Bronchial epithelial cell (primary cell): Measurements from ENCODE around the gene TSPO. TPM values are rescaled to one million over a fixed set of nuclear protein-coding genes. Genes with fewer than 3 reads are reported as not detected.

Experiments used
- DNase-seq: peaks from one replicate; pipeline ENCODE4 v3.0.0-alpha.2; 2010; ENCODE audit warnings: low read depth
- FAIRE-seq: peaks from 2 replicates; lab custom pipeline; 2011; peaks lifted over from hg19 to GRCh38; lab: Jason Lieb, UNC
- H3K27me3 ChIP-seq: 2 replicates; pipeline ENCODE4 v1.5.1; 2011; ENCODE audit warnings: low read length; ENCODE audit not compliant: control insufficient read depth, insufficient read depth
- H3K36me3 ChIP-seq: 2 replicates; pipeline ENCODE4 v1.5.1; 2011; ENCODE audit warnings: low read length; ENCODE audit not compliant: control insufficient read depth, insufficient read depth
- H3K4me3 ChIP-seq: 2 replicates; pipeline ENCODE4 v1.5.1; 2011; ENCODE audit warnings: mild to moderate bottlenecking, low read depth, low read length, control low read depth
- total RNA-seq: library from RNA; depleted of rRNA; stranded (reverse); fragments of >200 nt; gene quantifications from 2 replicates; pipeline ENCODE4 v1.2.1, GENCODE V29; 2014
- TF ChIP-seq, protein P1 (sequence below): IDR thresholded peaks from 2 replicates; pipeline ENCODE4 v1.5.1; 2011; ENCODE audit warnings: mild to moderate bottlenecking, moderate library complexity, low read length, control low read depth, inconsistent platforms; ENCODE audit not compliant: insufficient read depth, severe bottlenecking

The TSPO gene
- total RNA-seq, 1 donor from 2014 or later, result 419 TPM

GRCh38 chr22:43180670-43181069, 29.3 kb downstream of the TSPO start:
- Histone ChIP-seq H3K27me3 (no peaks in the 10 kb centered on the region), H3K4me3 (no peak overlapping the region), H3K36me3 (peaks cover 41% of the 10 kb centered on the region)
- FAIRE-seq (no peak), DNase-seq (no peak)
- TF ChIP-seq, protein P1, sequence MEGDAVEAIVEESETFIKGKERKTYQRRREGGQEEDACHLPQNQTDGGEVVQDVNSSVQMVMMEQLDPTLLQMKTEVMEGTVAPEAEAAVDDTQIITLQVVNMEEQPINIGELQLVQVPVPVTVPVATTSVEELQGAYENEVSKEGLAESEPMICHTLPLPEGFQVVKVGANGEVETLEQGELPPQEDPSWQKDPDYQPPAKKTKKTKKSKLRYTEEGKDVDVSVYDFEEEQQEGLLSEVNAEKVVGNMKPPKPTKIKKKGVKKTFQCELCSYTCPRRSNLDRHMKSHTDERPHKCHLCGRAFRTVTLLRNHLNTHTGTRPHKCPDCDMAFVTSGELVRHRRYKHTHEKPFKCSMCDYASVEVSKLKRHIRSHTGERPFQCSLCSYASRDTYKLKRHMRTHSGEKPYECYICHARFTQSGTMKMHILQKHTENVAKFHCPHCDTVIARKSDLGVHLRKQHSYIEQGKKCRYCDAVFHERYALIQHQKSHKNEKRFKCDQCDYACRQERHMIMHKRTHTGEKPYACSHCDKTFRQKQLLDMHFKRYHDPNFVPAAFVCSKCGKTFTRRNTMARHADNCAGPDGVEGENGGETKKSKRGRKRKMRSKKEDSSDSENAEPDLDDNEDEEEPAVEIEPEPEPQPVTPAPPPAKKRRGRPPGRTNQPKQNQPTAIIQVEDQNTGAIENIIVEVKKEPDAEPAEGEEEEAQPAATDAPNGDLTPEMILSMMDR, result no peak

GRCh38 chr22:43181321-43182076, 30.1 kb downstream of the TSPO start:
- Histone ChIP-seq H3K27me3 (no peaks in the 10 kb centered on the region), H3K4me3 (no peak overlapping the region), H3K36me3 (peaks cover 38% of the 10 kb centered on the region)
- DNase-seq, result no peak
- FAIRE-seq, result no peak
- TF ChIP-seq, protein P1, result no peak

DNA sequence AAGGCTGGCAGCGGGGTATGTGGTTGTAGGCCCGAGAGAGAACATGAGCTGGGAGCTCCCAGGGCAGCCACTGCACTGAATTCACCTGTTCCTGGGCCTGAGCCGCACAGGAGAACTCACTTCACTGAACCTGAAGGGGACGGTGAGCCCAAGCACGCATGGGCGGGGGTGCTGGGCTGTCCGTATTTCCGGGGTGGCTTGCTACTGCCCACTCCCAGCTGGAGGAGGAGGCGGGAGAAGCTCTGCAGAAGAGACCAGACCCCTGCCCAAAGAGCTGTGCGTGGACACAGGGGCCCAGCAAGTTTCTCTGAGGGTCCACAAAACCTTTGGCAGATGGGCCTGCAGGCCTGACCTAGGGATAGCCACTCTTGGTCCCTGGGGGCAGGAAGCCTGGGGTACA, 30.8 kb downstream of the TSPO start:
- Histone ChIP-seq H3K36me3 (peaks cover 36% of the 10 kb centered on the region), H3K27me3 (no peaks in the 10 kb centered on the region), H3K4me3 (no peak overlapping the region)
- DNase-seq (no peak), FAIRE-seq (no peak)
- TF ChIP-seq, protein P1, result no peak

GRCh38 chr22:43182726-43183125, 31.4 kb downstream of the TSPO start:
- TF ChIP-seq, protein P1, result no peak
- Histone ChIP-seq H3K36me3 (peaks cover 36% of the 10 kb centered on the region), H3K27me3 (no peaks in the 10 kb centered on the region), H3K4me3 (no peak overlapping the region)
- FAIRE-seq (no peak), DNase-seq (no peak)

DNA sequence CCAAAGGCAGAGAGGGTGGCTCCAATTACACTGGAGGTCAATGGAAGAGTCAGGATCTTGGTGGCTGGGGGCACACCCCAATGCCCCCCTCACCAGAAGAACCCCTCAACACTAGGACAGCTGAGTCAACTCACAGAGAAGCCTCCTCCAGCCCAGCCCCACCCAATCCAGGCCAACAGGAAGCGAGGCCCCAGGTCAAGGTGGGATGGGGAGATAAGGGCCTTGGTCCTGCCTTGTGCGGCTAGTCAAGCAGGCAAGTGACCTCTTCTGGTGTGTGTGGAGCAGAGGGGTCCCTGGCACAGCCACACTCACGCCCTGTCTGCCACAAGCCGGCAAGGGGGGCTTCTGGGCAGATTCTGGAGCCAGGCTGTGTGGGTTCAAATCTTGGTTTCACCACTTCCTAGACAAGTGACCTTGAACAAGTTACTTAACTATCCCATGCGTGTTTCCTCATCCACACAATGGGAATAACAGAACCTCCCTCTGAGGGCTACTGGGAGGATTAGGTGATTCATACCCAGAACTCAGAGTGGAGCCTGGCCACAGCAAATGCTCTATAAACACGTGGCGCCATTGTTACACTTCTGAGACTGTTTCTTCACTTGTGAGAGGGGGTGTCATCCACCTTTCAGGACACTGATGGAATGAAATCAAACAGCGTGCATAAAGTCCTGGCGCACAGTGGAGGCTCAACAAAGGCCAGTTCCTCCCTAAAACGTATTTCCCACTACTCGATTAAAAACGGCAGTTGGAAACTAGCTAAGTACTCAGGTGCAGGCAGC, 32.3 kb downstream of the TSPO start:
- peak; percentile 53 for DNase-seq
- Histone ChIP-seq H3K36me3 (peaks cover 34% of the 10 kb centered on the region), H3K4me3 (no peak overlapping the region), H3K27me3 (no peaks in the 10 kb centered on the region)
- FAIRE-seq, result no peak
- TF ChIP-seq, protein P1, result no peak
